SK-N-SH (cell line): ENCODE measurements around the gene TBX20. TPM values are rescaled to one million over a fixed set of nuclear protein-coding genes. Genes with fewer than 3 reads are reported as not detected.

Source experiments
- CTCF ChIA-PET: fragments of 300-600, 350-600 bp; formaldehyde crosslinking; extraction: SDS; loops from one replicate; lab custom pipeline; 2021; lab: Yijun Ruan, JAX
- POLR2A ChIA-PET: fragments of 350-600 bp; sonication (Branson Sonifier 250); formaldehyde crosslinking; extraction: SDS; loops from one replicate; lab custom pipeline; 2020; ENCODE audit warnings: antibody characterized with exemption, inconsistent platforms; lab: Yijun Ruan, JAX
- DNase-seq: peaks from one replicate; pipeline ENCODE4 v3.0.0; 2012
- H2AFZ ChIP-seq: fragments of 200-600 bp; sonication (generic); 2 replicates; pipeline ENCODE4 v1.8.1; 2016; ENCODE audit warnings: antibody characterized with exemption, mild to moderate bottlenecking, low read depth
- H3F3A ChIP-seq: fragments of 200-600 bp; sonication (generic); replicated peaks from 2 replicates; pipeline ENCODE3; 2016; ENCODE audit warnings: antibody characterized with exemption, mild to moderate bottlenecking; ENCODE audit not compliant: insufficient read depth
- H3K27ac ChIP-seq, 2 experiments: fragments of 200-500 bp in 1 of 2; fragments of 200-600 bp in 1 of 2; sonication (Bioruptor generic) in 1 of 2; sonication (generic), shearing (Covaris generic) in 1 of 2; 2 replicates each; pipeline versions ENCODE4 v1.5.1 to v1.6.1; 2014 to 2016; ENCODE audit warnings: low read depth in 2 of 2, inconsistent platforms in 1 of 2, low read length in 1 of 2, mild to moderate bottlenecking in 1 of 2, mixed read lengths in 1 of 2
- H3K27me3 ChIP-seq: fragments of 200-600 bp; sonication (generic), shearing (Covaris generic); 2 replicates; pipeline ENCODE4 v1.6.1; 2016; ENCODE audit warnings: mixed run types; ENCODE audit not compliant: insufficient read depth
- H3K36me3 ChIP-seq, 2 experiments: fragments of 200-500 bp in 1 of 2; fragments of 200-600 bp in 1 of 2; sonication (Bioruptor generic) in 1 of 2; sonication (generic) in 1 of 2; replicated peaks in 1 of 2; 2 replicates each; pipeline versions ENCODE3 to v1.5.1; 2014 to 2016; ENCODE audit warnings: low read length in 1 of 2, mild to moderate bottlenecking in 1 of 2; ENCODE audit not compliant: insufficient read depth in 2 of 2, control insufficient read depth in 1 of 2
- H3K4me1 ChIP-seq, 2 experiments: fragments of 200-500 bp in 1 of 2; fragments of 200-600 bp in 1 of 2; sonication (Bioruptor generic) in 1 of 2; sonication (generic), shearing (Covaris generic) in 1 of 2; 2 replicates each; pipeline versions ENCODE4 v1.5.1 to v1.6.1; 2014 to 2016; ENCODE audit warnings: low read depth in 1 of 2, low read length in 1 of 2, mixed run types in 1 of 2; ENCODE audit not compliant: insufficient read depth in 2 of 2, control insufficient read depth in 1 of 2
- H3K4me2 ChIP-seq: fragments of 200-600 bp; sonication (generic), shearing (Covaris generic); 2 replicates; pipeline ENCODE4 v1.6.1; 2017; ENCODE audit warnings: mixed run types
- H3K4me3 ChIP-seq, 2 experiments: fragments of 200-500 bp in 1 of 2; fragments of 200-600 bp in 1 of 2; sonication (Bioruptor generic) in 1 of 2; sonication (generic), shearing (Covaris generic) in 1 of 2; 2 replicates each; pipeline versions ENCODE4 v1.5.1 to v1.8.1; 2014 to 2016; ENCODE audit warnings: low read depth in 2 of 2, inconsistent platforms in 1 of 2, low read length in 1 of 2, mild to moderate bottlenecking in 1 of 2, mixed read lengths in 1 of 2, moderate library complexity in 1 of 2
- H3K79me2 ChIP-seq: fragments of 200-600 bp; sonication (generic); 2 replicates; pipeline ENCODE4 v1.8.1; 2017; ENCODE audit warnings: mild to moderate bottlenecking; ENCODE audit not compliant: insufficient read depth
- H3K9ac ChIP-seq: fragments of 200-600 bp; sonication (generic); 2 replicates; pipeline ENCODE4 v1.6.1; 2017; ENCODE audit warnings: mixed run types
- H3K9me2 ChIP-seq: fragments of 200-600 bp; sonication (generic); 2 replicates; pipeline ENCODE4 v1.6.1; 2017; ENCODE audit warnings: mixed run types
- H3K9me3 ChIP-seq: fragments of 200-600 bp; sonication (generic); 2 replicates; pipeline ENCODE4 v1.6.1; 2017; ENCODE audit warnings: mixed run types, mild to moderate bottlenecking, moderate library complexity
- H4K20me1 ChIP-seq: fragments of 200-600 bp; sonication (generic); 2 replicates; pipeline ENCODE4 v1.6.1; 2017; ENCODE audit warnings: mild to moderate bottlenecking, mixed run types; ENCODE audit not compliant: insufficient read depth
- FOXJ3 ChIP-seq: sonication (generic); formaldehyde crosslinking; IDR thresholded peaks from 2 replicates; pipeline ENCODE4 v1.5.1; 2020; ENCODE audit warnings: mild to moderate bottlenecking, missing genetic modification reagents
- FOXM1 ChIP-seq: IDR thresholded peaks from 2 replicates; pipeline ENCODE4 v1.4.0; 2012; ENCODE audit warnings: low read depth, mild to moderate bottlenecking
- GATA2 ChIP-seq: sonication (generic); formaldehyde crosslinking; IDR thresholded peaks from 2 replicates; pipeline ENCODE4 v1.5.0; 2020; ENCODE audit warnings: mild to moderate bottlenecking, missing genetic modification reagents
- JUND ChIP-seq: IDR thresholded peaks from 2 replicates; pipeline ENCODE4 v1.4.0; 2012
- MEF2A ChIP-seq: IDR thresholded peaks from 2 replicates; pipeline ENCODE4 v1.4.0; 2012; ENCODE audit warnings: low read depth, borderline replicate concordance
- MXI1 ChIP-seq: IDR thresholded peaks from 2 replicates; pipeline ENCODE4 v1.6.1; 2012; ENCODE audit warnings: mild to moderate bottlenecking, low read depth, low read length, improper control_type of control experiment
- NFIC ChIP-seq: IDR thresholded peaks from 2 replicates; pipeline ENCODE4 v1.4.0; 2012; ENCODE audit warnings: borderline replicate concordance
- NRF1 ChIP-seq: IDR thresholded peaks from 2 replicates; pipeline ENCODE4 v1.6.1; 2012; ENCODE audit warnings: low read depth, mild to moderate bottlenecking, low read length
- POLR2AphosphoS5 ChIP-seq: IDR thresholded peaks from 2 replicates; pipeline ENCODE4 v1.6.1; 2012; ENCODE audit warnings: low read depth, low read length
- RCOR1 ChIP-seq: fragments of 150-350 bp; IDR thresholded peaks from 2 replicates; pipeline ENCODE4 v1.6.1; 2017; ENCODE audit warnings: antibody characterized with exemption, low read length
- RFX5 ChIP-seq: IDR thresholded peaks from 2 replicates; pipeline ENCODE4 v1.6.1; 2012; ENCODE audit warnings: mild to moderate bottlenecking, improper control_type of control experiment, low read length
- RXRA ChIP-seq: IDR thresholded peaks from 2 replicates; pipeline ENCODE4 v1.4.0; 2012; ENCODE audit warnings: low read depth, mild to moderate bottlenecking, borderline replicate concordance
- SIN3A ChIP-seq: IDR thresholded peaks from 2 replicates; pipeline ENCODE4 v1.6.1; 2012; ENCODE audit warnings: low read depth, mild to moderate bottlenecking, low read length, moderate library complexity, borderline replicate concordance
- SMC3 ChIP-seq: IDR thresholded peaks from 2 replicates; pipeline ENCODE4 v1.6.1; 2012; ENCODE audit warnings: low read depth, low read length, improper control_type of control experiment
- TAF1 ChIP-seq: IDR thresholded peaks from 2 replicates; pipeline ENCODE4 v1.6.1; 2012; ENCODE audit warnings: low read depth, mild to moderate bottlenecking, low read length, moderate library complexity, borderline replicate concordance
- TCF12 ChIP-seq: IDR thresholded peaks from 2 replicates; pipeline ENCODE4 v1.4.0; 2012
- TEAD4 ChIP-seq: IDR thresholded peaks from 2 replicates; pipeline ENCODE4 v1.4.0; 2012; ENCODE audit warnings: mild to moderate bottlenecking, borderline replicate concordance; ENCODE audit not compliant: insufficient read depth
- WGBS: methylation state at CpG from one replicate; pipeline ENCODE4 v1.1.6; 2017; ENCODE audit warnings: low lambda C conversion rate; 5-methylcytosine and 5-hydroxymethylcytosine counted together
- polyA plus RNA-seq, 3 experiments: library from polyadenylated mRNA; depleted of rRNA; stranded (reverse); fragments of >200 nt; gene quantifications; 2 replicates each; pipeline ENCODE4 v1.2.3, GENCODE V29; 2012
- TF ChIP-seq, protein P1 (sequence below): IDR thresholded peaks from 2 replicates; pipeline ENCODE4 v1.4.0; 2012; ENCODE audit warnings: low read depth, borderline replicate concordance
- TF ChIP-seq, protein P2 (sequence below): IDR thresholded peaks from 2 replicates; pipeline ENCODE4 v1.4.0; 2012; ENCODE audit warnings: low read depth, borderline replicate concordance
- TF ChIP-seq, protein P3 (sequence below): IDR thresholded peaks from 2 replicates; pipeline ENCODE4; 2012
- TF ChIP-seq, protein P4 (sequence below): fragments of 150-350 bp; IDR thresholded peaks from 2 replicates; pipeline ENCODE4 v1.6.1; 2016; ENCODE audit warnings: mild to moderate bottlenecking, low read depth, low read length
- TF ChIP-seq, protein P5 (sequence below): fragments of 150-350 bp; IDR thresholded peaks from 2 replicates; pipeline ENCODE4 v1.6.1; 2017; ENCODE audit warnings: antibody characterized with exemption, low read length, low read depth, borderline replicate concordance
- TF ChIP-seq, protein P6 (sequence below): IDR thresholded peaks from 2 replicates; pipeline ENCODE4 v1.4.0; 2012; ENCODE audit warnings: low read depth

Gene TBX20
- polyA plus RNA-seq, 1 of the 3 experiments (the other 2 are of a cell fraction): 1.0 TPM

DNA sequence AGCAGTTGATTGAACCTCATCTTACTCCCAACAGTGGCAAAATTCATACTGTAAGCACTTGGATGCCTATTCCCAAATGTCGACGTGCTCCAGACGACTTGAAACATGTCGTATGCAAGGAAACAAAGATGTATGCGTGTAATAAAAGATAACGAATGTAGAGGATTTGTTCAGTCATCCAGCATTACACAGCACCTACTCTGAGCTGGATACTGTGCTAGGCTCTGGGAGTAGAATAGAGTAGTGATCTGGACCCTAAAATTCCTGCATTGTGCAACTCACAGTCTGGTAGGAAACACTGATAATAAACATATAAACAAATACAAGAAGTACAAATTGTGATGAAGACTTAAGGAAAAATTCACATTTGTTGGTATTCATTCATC lies 5.6 kb upstream of the TBX20 start (continued):
- TF ChIP-seq GATA2 (CRISPR knock-in tag) (no peak), SIN3A (no peak), MXI1 (no peak)
- TF ChIP-seq, protein P1, sequence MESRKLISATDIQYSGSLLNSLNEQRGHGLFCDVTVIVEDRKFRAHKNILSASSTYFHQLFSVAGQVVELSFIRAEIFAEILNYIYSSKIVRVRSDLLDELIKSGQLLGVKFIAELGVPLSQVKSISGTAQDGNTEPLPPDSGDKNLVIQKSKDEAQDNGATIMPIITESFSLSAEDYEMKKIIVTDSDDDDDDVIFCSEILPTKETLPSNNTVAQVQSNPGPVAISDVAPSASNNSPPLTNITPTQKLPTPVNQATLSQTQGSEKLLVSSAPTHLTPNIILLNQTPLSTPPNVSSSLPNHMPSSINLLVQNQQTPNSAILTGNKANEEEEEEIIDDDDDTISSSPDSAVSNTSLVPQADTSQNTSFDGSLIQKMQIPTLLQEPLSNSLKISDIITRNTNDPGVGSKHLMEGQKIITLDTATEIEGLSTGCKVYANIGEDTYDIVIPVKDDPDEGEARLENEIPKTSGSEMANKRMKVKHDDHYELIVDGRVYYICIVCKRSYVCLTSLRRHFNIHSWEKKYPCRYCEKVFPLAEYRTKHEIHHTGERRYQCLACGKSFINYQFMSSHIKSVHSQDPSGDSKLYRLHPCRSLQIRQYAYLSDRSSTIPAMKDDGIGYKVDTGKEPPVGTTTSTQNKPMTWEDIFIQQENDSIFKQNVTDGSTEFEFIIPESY: no peak
- TF ChIP-seq, protein P2, sequence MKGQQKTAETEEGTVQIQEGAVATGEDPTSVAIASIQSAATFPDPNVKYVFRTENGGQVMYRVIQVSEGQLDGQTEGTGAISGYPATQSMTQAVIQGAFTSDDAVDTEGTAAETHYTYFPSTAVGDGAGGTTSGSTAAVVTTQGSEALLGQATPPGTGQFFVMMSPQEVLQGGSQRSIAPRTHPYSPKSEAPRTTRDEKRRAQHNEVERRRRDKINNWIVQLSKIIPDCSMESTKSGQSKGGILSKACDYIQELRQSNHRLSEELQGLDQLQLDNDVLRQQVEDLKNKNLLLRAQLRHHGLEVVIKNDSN: no peak

DNA sequence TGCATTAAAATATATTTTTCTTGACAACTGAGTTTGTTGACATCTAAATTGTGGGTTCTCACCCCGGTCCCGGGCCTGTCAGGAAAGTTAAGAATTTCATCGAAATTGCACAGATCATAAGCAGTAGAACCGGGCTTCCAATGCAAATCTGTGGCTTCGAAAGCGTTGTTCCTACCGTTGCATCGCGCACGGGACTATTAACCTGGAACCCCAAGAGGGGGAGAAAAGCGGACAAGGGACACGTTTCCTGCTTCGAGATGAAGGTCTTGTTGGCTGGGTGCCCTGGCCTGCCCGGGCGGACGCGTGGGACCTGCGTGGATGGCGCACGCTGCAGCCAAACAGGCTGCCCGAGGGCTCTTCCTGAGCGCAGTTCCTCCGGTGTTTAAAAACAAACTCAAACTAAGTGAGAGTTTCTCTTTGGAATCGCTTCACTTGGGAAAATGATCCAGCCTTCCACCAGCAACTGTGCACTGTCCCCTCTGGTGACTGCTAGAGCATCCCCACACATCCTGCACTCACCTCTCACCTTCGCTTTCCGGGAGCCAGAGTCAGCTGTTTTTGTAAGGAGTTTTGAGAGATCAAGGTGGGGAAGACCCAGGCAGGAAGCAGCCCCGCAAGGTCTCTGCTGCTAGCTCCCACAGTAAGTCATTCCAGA lies 5.1 kb upstream of the TBX20 start:
- Histone ChIP-seq H4K20me1 (no peaks in the 10 kb centered on the region), H3K9me2 (no peaks in the 10 kb centered on the region), H3F3A (no peaks in the 10 kb centered on the region), H3K4me3 (no peak overlapping the region), H3K27ac (no peak overlapping the region), H3K79me2 (no peaks in the 10 kb centered on the region), H3K27me3 (no peaks in the 10 kb centered on the region), H3K4me2 (no peak overlapping the region), H2AFZ (no peak overlapping the region), H3K4me1 (peaks cover 0 to 13% of the 10 kb centered on the region in 2 experiments; a peak in 2 of 4 replicates), H3K9me3 (no peaks in the 10 kb centered on the region), H3K9ac (no peak overlapping the region), H3K36me3 (no peaks in the 10 kb centered on the region)
- TF ChIP-seq NFIC: no peak
- TF ChIP-seq POLR2AphosphoS5: no peak
- no peak for TF ChIP-seq RXRA
- TF ChIP-seq RCOR1: no peak
- no peak for TF ChIP-seq TCF12
- TF ChIP-seq, protein P1: no peak
- no peak for TF ChIP-seq NRF1
- TF ChIP-seq TAF1: no peak
- TF ChIP-seq, protein P3, sequence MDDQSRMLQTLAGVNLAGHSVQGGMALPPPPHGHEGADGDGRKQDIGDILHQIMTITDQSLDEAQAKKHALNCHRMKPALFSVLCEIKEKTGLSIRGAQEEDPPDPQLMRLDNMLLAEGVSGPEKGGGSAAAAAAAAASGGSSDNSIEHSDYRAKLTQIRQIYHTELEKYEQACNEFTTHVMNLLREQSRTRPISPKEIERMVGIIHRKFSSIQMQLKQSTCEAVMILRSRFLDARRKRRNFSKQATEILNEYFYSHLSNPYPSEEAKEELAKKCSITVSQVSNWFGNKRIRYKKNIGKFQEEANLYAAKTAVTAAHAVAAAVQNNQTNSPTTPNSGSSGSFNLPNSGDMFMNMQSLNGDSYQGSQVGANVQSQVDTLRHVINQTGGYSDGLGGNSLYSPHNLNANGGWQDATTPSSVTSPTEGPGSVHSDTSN: no peak
- TF ChIP-seq RFX5: no peak
- no peak for TF ChIP-seq MEF2A
- TF ChIP-seq FOXJ3 (CRISPR knock-in tag): no peak
- no peak for TF ChIP-seq FOXM1
- no peak for TF ChIP-seq SMC3
- TF ChIP-seq, protein P4, sequence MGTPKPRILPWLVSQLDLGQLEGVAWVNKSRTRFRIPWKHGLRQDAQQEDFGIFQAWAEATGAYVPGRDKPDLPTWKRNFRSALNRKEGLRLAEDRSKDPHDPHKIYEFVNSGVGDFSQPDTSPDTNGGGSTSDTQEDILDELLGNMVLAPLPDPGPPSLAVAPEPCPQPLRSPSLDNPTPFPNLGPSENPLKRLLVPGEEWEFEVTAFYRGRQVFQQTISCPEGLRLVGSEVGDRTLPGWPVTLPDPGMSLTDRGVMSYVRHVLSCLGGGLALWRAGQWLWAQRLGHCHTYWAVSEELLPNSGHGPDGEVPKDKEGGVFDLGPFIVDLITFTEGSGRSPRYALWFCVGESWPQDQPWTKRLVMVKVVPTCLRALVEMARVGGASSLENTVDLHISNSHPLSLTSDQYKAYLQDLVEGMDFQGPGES: no peak
- no peak for TF ChIP-seq TEAD4
- TF ChIP-seq, protein P5, sequence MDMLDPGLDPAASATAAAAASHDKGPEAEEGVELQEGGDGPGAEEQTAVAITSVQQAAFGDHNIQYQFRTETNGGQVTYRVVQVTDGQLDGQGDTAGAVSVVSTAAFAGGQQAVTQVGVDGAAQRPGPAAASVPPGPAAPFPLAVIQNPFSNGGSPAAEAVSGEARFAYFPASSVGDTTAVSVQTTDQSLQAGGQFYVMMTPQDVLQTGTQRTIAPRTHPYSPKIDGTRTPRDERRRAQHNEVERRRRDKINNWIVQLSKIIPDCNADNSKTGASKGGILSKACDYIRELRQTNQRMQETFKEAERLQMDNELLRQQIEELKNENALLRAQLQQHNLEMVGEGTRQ: no peak
- TF ChIP-seq, protein P6, sequence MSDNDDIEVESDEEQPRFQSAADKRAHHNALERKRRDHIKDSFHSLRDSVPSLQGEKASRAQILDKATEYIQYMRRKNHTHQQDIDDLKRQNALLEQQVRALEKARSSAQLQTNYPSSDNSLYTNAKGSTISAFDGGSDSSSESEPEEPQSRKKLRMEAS: no peak
- no peak for TF ChIP-seq JUND
- no peak for TF ChIP-seq GATA2 (CRISPR knock-in tag)
- ChIA-PET CTCF (interaction anchor here (0.7 kb wide), 1 partner anchor 366 kb away, joined by 3 read pairs; no protein-coding TSS in a partner anchor), POLR2A (no interaction called here)
- 83% methylated on average over 27 of the region's 27 CpGs for WGBS
- no peak for DNase-seq
